ENCODE results near the gene KIAA1755. TPM values are rescaled to one million over a fixed set of nuclear protein-coding genes. Genes with fewer than 3 reads are reported as not detected.
A peak's percentile ranks its signal among the peaks of the same experiment; 100 is the strongest.

Gene KIAA1755
- total RNA-seq, 4 donors from 2014 or later, result 12.0 to 36.3 (median 23.1) TPM

DNA sequence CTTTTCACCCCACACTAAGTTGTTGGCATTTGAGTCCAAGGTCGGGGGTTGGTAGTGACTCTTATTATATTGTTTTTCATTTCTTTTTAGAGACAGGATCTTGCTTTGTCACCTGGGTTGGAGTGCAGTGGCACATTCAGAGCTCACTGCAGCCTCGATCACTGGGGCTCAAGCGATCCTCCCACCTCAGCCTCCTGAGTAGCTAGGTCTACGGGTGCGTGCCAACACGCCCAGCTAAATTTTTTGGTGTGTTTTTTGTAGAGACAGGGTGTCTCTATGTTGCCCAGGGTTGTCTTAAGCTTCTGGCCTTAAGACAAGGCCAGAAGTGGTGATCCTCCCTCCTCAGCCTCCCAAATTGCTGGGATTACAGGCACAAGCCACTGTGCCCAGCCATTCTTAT, 70.4 kb downstream of the KIAA1755 start:
- H3K4me1 ChIP-seq, result peaks cover 0 to 6% (median 0%) of the 10 kb centered on the region in 4 donors
- 90 to 91% methylated on average over 6 of the region's 6 CpGs for WGBS, 2 donors
- no peak for DNase-seq (ENCODE audit: low spot score in 2 of 2)
- no peaks in the 10 kb centered on the region for H3K27me3 ChIP-seq
- H3K27ac ChIP-seq, result no peak overlapping the region
- TF ChIP-seq, protein P1, sequence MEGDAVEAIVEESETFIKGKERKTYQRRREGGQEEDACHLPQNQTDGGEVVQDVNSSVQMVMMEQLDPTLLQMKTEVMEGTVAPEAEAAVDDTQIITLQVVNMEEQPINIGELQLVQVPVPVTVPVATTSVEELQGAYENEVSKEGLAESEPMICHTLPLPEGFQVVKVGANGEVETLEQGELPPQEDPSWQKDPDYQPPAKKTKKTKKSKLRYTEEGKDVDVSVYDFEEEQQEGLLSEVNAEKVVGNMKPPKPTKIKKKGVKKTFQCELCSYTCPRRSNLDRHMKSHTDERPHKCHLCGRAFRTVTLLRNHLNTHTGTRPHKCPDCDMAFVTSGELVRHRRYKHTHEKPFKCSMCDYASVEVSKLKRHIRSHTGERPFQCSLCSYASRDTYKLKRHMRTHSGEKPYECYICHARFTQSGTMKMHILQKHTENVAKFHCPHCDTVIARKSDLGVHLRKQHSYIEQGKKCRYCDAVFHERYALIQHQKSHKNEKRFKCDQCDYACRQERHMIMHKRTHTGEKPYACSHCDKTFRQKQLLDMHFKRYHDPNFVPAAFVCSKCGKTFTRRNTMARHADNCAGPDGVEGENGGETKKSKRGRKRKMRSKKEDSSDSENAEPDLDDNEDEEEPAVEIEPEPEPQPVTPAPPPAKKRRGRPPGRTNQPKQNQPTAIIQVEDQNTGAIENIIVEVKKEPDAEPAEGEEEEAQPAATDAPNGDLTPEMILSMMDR (IDR thresholded peaks at IDR 0.05), result no peak
- TF ChIP-seq EP300 (IDR thresholded peaks at IDR 0.05), result no peak
- TF ChIP-seq POLR2A (IDR thresholded peaks at IDR 0.05), result no peak
- no peaks in the 10 kb centered on the region for H3K36me3 ChIP-seq
- H3K4me3 ChIP-seq, result no peak overlapping the region
- H3K9me3 ChIP-seq, result no peaks in the 10 kb centered on the region

DNA sequence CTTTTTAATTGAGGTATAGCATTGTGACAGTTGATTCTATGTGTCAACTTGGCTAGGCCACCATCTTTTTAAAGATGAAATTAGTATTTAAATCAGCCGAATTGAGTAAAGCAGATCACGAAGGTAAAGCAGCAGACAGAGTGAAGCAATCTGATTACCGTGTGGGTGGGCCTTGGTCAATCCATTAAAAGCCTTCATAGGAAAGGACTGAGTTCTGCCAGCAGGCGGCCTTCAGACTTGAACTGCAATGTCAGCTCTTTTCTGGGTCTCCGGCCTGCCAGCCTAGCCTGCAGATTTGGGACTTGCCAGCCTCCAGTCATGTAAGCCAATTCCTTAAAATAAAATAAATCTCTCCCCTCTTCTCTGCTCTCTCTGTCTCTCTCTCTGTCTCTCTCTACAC, 73.0 kb downstream of the KIAA1755 start:
- 38 to 39% methylated on average over 5 of the region's 5 CpGs for WGBS, 2 donors
- no peak for DNase-seq (ENCODE audit: low spot score in 2 of 2)
- H3K4me1 ChIP-seq, result peaks cover 0 to 6% (median 0%) of the 10 kb centered on the region in 4 donors
- TF ChIP-seq EP300 (IDR thresholded peaks at IDR 0.05), result no peak
- TF ChIP-seq, protein P1 (IDR thresholded peaks at IDR 0.05), result peak in 3 of 5 experiments; percentile 28 to 34 (median 28)
- H3K4me3 ChIP-seq, result no peak overlapping the region
- H3K27ac ChIP-seq, result no peak overlapping the region
- H3K27me3 ChIP-seq, result no peaks in the 10 kb centered on the region
- no peaks in the 10 kb centered on the region for H3K9me3 ChIP-seq
- no peaks in the 10 kb centered on the region for H3K36me3 ChIP-seq

DNA sequence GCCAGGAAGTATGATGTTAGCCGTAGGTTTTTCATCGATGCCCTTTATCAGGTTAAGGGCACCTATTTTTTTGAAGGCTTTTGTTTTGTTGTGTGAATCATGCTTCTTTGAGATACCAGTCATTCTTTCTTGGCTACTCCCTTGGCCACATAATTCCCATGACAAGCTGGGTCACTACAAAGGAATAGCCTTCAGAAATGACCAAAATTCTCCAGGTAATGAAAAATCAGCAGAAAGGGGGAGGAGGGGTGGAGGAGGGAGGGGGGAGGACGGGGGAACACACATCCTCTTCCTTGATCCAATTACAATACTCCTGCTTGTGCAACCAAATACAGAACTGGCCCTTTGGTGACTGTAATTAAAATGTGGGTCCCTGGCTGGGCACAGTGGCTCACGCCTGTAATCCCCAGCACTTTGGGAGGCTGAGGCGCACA, 73.7 kb downstream of the KIAA1755 start:
- Histone ChIP-seq H3K9me3 (no peaks in the 10 kb centered on the region), H3K4me1 (peaks cover 0 to 6% (median 0%) of the 10 kb centered on the region in 4 donors), H3K36me3 (no peaks in the 10 kb centered on the region), H3K27ac (no peak overlapping the region), H3K27me3 (no peaks in the 10 kb centered on the region), H3K4me3 (no peak overlapping the region)
- DNase-seq (ENCODE audit: low spot score in 2 of 2), result no peak
- WGBS, 2 donors, result 73 to 75% methylated on average over 5 of the region's 5 CpGs
- TF ChIP-seq EP300 (IDR thresholded peaks at IDR 0.05), result no peak
- TF ChIP-seq POLR2A (IDR thresholded peaks at IDR 0.05), result no peak
- TF ChIP-seq, protein P1 (IDR thresholded peaks at IDR 0.05), result no peak

DNA sequence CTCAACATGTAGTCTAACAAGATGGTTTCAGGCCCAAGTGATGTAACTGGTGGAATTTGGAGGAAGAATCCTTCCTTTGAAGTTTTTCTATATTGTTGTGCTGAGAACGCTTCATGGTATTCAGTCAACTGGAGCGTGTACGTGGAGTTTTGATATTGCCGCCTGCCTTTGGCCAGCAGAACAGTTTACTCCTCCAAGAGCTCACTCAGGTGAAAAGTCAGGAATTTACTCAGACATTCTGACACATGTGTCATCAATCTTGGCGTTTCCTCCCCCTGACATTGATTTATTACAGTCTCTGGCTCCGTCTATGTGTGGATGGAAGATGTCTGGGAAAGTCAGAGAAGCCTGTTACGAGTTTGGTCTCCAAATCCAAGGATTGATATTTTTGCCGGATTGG, 76.4 kb downstream of the KIAA1755 start:
- Histone ChIP-seq H3K27ac (no peak overlapping the region), H3K36me3 (no peaks in the 10 kb centered on the region), H3K9me3 (peaks cover 0 to 4% (median 0%) of the 10 kb centered on the region in 4 donors), H3K27me3 (no peaks in the 10 kb centered on the region), H3K4me3 (no peak overlapping the region), H3K4me1 (peaks cover 0 to 6% (median 0%) of the 10 kb centered on the region in 4 donors)
- DNase-seq (ENCODE audit: low spot score in 2 of 2), result no peak
- TF ChIP-seq POLR2A (IDR thresholded peaks at IDR 0.05), result no peak
- no peak for TF ChIP-seq EP300 (IDR thresholded peaks at IDR 0.05)
- WGBS, 2 donors, result 70 to 73% methylated on average over 8 of the region's 8 CpGs

DNA sequence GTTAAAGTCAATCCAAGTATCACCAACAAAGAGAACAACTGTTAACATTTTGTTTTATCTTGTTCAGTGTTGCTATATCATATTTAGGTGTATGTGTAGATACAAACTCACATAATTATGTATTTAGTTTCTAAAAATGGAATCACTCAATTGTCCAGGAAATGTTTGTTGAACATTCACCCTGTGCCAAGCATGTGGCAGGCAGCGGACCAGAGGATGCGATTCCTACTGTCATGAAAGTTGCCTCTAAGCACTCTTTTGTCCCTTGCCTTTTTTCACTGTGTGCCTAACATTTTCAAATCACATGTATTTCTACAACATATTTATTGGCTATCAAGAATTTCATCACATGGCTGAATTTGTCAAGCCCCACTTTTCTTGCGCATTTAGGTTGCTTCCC, 78.6 kb downstream of the KIAA1755 start:
- Histone ChIP-seq H3K27ac (no peak overlapping the region), H3K9me3 (peaks cover 0 to 4% (median 0%) of the 10 kb centered on the region in 4 donors), H3K27me3 (no peaks in the 10 kb centered on the region), H3K4me3 (no peak overlapping the region), H3K36me3 (no peaks in the 10 kb centered on the region), H3K4me1 (no peaks in the 10 kb centered on the region)
- DNase-seq (ENCODE audit: low spot score in 2 of 2), result no peak
- WGBS, 2 donors, result 93 to 97% methylated on average over 3 of the region's 3 CpGs
- TF ChIP-seq, protein P1 (IDR thresholded peaks at IDR 0.05), result no peak
- TF ChIP-seq POLR2A (IDR thresholded peaks at IDR 0.05), result no peak
- no peak for TF ChIP-seq EP300 (IDR thresholded peaks at IDR 0.05)

All from tibial nerve (tissue), 4 donors.